GM19397 (cell line): Measurements from ENCODE around the gene CDC37L1.
"Not testable (repeated sequence)": the region's sequence is repeated elsewhere in the genome, so short reads cannot be mapped to it uniquely, and the experiment has no call there.

ENCODE experiments used
- ATAC-seq: cut with Tn5 transposase; IDR thresholded peaks from one replicate; pipeline ENCODE4 v1.9.1; 2021; ENCODE audit warnings: mild to moderate bottlenecking, moderate library complexity; ENCODE audit not compliant: unreplicated experiment

Gene CDC37L1

GRCh38 chr9:4748612-4749011, 69.2 kb downstream of the CDC37L1 start:
- no peak for ATAC-seq

- no peak for ATAC-seq
These were observed 70.8 kb downstream of the CDC37L1 start for GRCh38 chr9:4750023-4750673.

GRCh38 chr9:4754530-4754929, 75.2 kb downstream of the CDC37L1 start:
- ATAC-seq: not testable (repeated sequence)

- no peak for ATAC-seq
These were observed 75.7 kb downstream of the CDC37L1 start for GRCh38 chr9:4755026-4755609.

GRCh38 chr9:4756420-4756819, 77.1 kb downstream of the CDC37L1 start:
- ATAC-seq: no peak
